Measurements from ENCODE around the gene ZCCHC7. TPM values are rescaled to one million over a fixed set of nuclear protein-coding genes. Genes with fewer than 3 reads are reported as not detected.
"Not testable (repeated sequence)": the region's sequence is repeated elsewhere in the genome, so short reads cannot be mapped to it uniquely, and the experiment has no call there.

ZCCHC7 gene
- total and polyA plus RNA-seq, 4 donors: 7.7 to 28.0 (median 12.6) TPM

DNA sequence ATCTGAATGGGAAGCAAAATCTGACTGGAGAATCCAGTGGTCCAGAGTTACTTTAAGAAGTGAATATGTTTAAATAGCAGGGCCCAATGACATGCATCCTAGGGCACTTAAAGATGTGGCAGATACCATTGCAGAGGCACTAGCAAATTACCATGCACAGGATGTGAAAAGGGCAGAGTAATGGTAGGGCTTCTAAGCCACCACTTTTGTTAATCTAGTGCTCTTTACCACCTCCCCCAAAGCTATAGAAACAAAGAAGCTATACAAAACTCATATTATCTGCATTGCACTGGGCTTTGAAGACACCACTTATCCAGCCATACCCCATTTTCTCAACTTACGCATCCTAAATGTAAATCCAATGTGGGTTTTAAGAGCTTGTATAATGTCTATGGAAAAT lies 81.2 kb downstream of the ZCCHC7 start:
- TF ChIP-seq, protein P1, sequence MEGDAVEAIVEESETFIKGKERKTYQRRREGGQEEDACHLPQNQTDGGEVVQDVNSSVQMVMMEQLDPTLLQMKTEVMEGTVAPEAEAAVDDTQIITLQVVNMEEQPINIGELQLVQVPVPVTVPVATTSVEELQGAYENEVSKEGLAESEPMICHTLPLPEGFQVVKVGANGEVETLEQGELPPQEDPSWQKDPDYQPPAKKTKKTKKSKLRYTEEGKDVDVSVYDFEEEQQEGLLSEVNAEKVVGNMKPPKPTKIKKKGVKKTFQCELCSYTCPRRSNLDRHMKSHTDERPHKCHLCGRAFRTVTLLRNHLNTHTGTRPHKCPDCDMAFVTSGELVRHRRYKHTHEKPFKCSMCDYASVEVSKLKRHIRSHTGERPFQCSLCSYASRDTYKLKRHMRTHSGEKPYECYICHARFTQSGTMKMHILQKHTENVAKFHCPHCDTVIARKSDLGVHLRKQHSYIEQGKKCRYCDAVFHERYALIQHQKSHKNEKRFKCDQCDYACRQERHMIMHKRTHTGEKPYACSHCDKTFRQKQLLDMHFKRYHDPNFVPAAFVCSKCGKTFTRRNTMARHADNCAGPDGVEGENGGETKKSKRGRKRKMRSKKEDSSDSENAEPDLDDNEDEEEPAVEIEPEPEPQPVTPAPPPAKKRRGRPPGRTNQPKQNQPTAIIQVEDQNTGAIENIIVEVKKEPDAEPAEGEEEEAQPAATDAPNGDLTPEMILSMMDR (IDR thresholded peaks at IDR 0.05; ENCODE audit: control extremely low read depth, extremely low read depth): no peak
- H3K4me1 ChIP-seq (ENCODE audit: control insufficient read depth in 5 of 5, insufficient read depth in 5 of 5, low read length in 5 of 5): peaks cover 0 to 18% (median 7%) of the 10 kb centered on the region in 5 donors
- DNase-seq (no peak), ATAC-seq (ENCODE audit: insufficient read depth, low FRiP score) (no peak)
- H3K27me3 ChIP-seq (ENCODE audit: control insufficient read depth in 3 of 3, insufficient read depth in 3 of 3, low read length in 2 of 3): no peaks in the 10 kb centered on the region
- H3K36me3 ChIP-seq (ENCODE audit: control insufficient read depth in 4 of 4, insufficient read depth in 4 of 4, low read length in 4 of 4): peaks cover 0 to 5% (median 0%) of the 10 kb centered on the region in 4 donors
- no peaks in the 10 kb centered on the region for H3K9me3 ChIP-seq (ENCODE audit: control insufficient read depth in 4 of 4, insufficient read depth in 3 of 4, low read length in 3 of 4)
- no peak overlapping the region for H3K4me3 ChIP-seq
- WGBS, 2 donors: 100% methylated on average over 1 of the region's 1 CpG
- no peak overlapping the region for H3K9ac ChIP-seq (ENCODE audit: insufficient read depth in 1 of 2, low read length in 2 of 2)
- H3K27ac ChIP-seq (ENCODE audit: low read depth in 1 of 2, low read length in 1 of 2): no peak overlapping the region

DNA sequence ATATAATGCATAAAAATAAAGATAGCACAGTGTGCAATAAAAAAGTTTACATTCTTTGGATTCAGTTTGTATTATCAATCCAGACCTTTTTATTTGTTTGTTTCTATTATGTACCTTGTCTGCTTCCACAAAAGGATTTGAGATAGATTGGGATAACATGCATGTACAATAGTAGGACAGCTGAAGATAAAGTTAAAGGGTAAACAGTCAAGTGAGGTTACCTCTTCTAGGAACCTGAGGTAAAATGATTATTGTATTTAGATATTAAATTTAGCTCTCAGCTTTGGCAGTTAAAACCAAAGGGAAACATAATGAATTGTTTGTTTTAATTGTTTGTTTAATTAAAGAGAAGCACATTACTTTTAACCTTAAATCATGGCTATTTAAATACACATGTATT lies 81.7 kb downstream of the ZCCHC7 start:
- Histone ChIP-seq H3K36me3 (ENCODE audit: control insufficient read depth in 4 of 4, insufficient read depth in 4 of 4, low read length in 4 of 4) (peaks cover 0 to 5% (median 0%) of the 10 kb centered on the region in 4 donors), H3K4me1 (ENCODE audit: control insufficient read depth in 5 of 5, insufficient read depth in 5 of 5, low read length in 5 of 5) (peaks cover 0 to 13% (median 7%) of the 10 kb centered on the region in 5 donors), H3K4me3 (no peak overlapping the region), H3K27ac (ENCODE audit: low read depth in 1 of 2, low read length in 1 of 2) (no peak overlapping the region), H3K9me3 (ENCODE audit: control insufficient read depth in 4 of 4, insufficient read depth in 3 of 4, low read length in 3 of 4) (no peaks in the 10 kb centered on the region), H3K9ac (ENCODE audit: insufficient read depth in 1 of 2, low read length in 2 of 2) (no peak overlapping the region), H3K27me3 (ENCODE audit: control insufficient read depth in 3 of 3, insufficient read depth in 3 of 3, low read length in 2 of 3) (no peaks in the 10 kb centered on the region)
- ATAC-seq (ENCODE audit: insufficient read depth, low FRiP score) (no peak), DNase-seq (no peak)
- TF ChIP-seq, protein P1 (IDR thresholded peaks at IDR 0.05; ENCODE audit: control extremely low read depth, extremely low read depth): no peak

DNA sequence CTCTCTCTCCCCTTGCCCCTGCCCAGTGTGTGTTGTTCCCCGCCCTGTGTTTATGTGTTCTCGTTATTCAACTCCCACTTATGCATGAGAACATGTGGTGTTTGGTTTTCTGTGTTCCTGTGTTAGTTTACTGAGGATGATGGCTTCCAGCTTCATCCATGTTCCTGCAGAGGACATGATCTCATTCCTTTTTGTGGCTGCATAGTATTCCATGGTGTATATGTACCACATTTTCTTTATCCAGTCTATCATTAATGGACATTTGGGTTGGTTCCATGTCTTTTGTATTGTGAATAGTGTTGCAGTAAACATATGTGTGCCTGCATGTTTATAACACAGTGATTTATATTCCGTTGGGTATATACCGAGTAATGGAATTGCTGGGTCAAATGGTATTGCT lies 83.1 kb downstream of the ZCCHC7 start:
- not testable (repeated sequence) for H3K9me3 ChIP-seq (ENCODE audit: control insufficient read depth in 4 of 4, insufficient read depth in 3 of 4, low read length in 3 of 4); H3K4me3 ChIP-seq; H3K9ac ChIP-seq (ENCODE audit: insufficient read depth in 1 of 2, low read length in 2 of 2); ATAC-seq (ENCODE audit: insufficient read depth, low FRiP score); DNase-seq; H3K27ac ChIP-seq (ENCODE audit: low read depth in 1 of 2, low read length in 1 of 2); H3K36me3 ChIP-seq (ENCODE audit: control insufficient read depth in 4 of 4, insufficient read depth in 4 of 4, low read length in 4 of 4); H3K4me1 ChIP-seq (ENCODE audit: control insufficient read depth in 5 of 5, insufficient read depth in 5 of 5, low read length in 5 of 5); H3K27me3 ChIP-seq (ENCODE audit: control insufficient read depth in 3 of 3, insufficient read depth in 3 of 3, low read length in 2 of 3)
- WGBS, 2 donors: 97 to 99% methylated on average over 4 of the region's 4 CpGs

DNA sequence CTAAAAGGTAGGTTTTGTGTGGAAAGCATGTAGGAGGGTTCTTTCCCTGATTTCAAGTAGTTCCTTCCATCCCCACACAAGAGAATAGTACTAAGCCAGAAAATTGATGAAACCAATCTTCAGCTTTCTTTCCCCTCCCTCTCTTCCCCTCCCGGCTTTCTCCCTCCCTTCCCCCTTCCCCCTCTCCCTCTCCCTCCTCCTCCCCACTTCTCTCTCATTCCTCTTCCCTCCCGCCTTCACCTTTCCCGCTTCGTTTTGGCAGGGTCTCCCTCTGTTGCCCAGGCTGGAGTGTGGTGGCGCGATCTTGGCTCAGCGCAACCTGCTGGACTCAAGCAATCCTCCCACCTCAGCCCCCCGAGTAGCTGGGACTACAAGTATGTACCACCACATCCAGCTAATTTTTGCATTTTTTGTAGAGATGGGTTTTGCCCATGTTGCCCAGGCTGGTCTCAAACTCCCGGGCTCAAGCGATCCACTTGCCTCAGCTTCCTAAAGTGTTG lies 85.8 kb downstream of the ZCCHC7 start:
- WGBS, 2 donors: 92 to 95% methylated on average over 10 of the region's 10 CpGs
- H3K36me3 ChIP-seq (ENCODE audit: control insufficient read depth in 4 of 4, insufficient read depth in 4 of 4, low read length in 4 of 4): peaks cover 0 to 5% (median 1%) of the 10 kb centered on the region in 4 donors
- TF ChIP-seq, protein P1 (IDR thresholded peaks at IDR 0.05; ENCODE audit: control extremely low read depth, extremely low read depth): no peak
- no peak for ATAC-seq (ENCODE audit: insufficient read depth, low FRiP score)
- peaks cover 0 to 2% (median 0%) of the 10 kb centered on the region in 5 donors for H3K4me1 ChIP-seq (ENCODE audit: control insufficient read depth in 5 of 5, insufficient read depth in 5 of 5, low read length in 5 of 5)
- no peaks in the 10 kb centered on the region for H3K27me3 ChIP-seq (ENCODE audit: control insufficient read depth in 3 of 3, insufficient read depth in 3 of 3, low read length in 2 of 3)
- no peak overlapping the region for H3K9ac ChIP-seq (ENCODE audit: insufficient read depth in 1 of 2, low read length in 2 of 2)
- H3K27ac ChIP-seq (ENCODE audit: low read depth in 1 of 2, low read length in 1 of 2): no peak overlapping the region
- no peak for DNase-seq
- H3K9me3 ChIP-seq (ENCODE audit: control insufficient read depth in 4 of 4, insufficient read depth in 3 of 4, low read length in 3 of 4): no peaks in the 10 kb centered on the region
- H3K4me3 ChIP-seq: no peak overlapping the region

Measured in lung (tissue), 12 donors.